Stimulated activated naive CD8-positive, alpha-beta T cell treated with anti-CD3 and anti-CD28 coated beads, Interleukin-15, amount 100 ng/mL, for 72 hours (primary cell): Measurements from ENCODE around the gene RAD51B.

Source experiments
- ATAC-seq: fragments of 150-1000 bp; cut with Tn5 transposase; 2 replicates; pipeline ENCODE4 v1.10.0; 2021; ENCODE audit warnings: mild to moderate bottlenecking, moderate library complexity
- DNase-seq, 2 donors: peaks; one replicate each; pipeline ENCODE4 v3.0.0; 2021 to 2022
- H3K27ac Mint-ChIP-seq, 2 donors: one replicate each; pipeline ENCODE4 v1.8.0; 2022; ENCODE audit warnings: mild to moderate bottlenecking in 2 of 2, mixed read lengths in 2 of 2, moderate library complexity in 2 of 2
- H3K27me3 Mint-ChIP-seq: one replicate; pipeline ENCODE4 v1.8.0; 2022; ENCODE audit warnings: mixed read lengths
- H3K4me1 Mint-ChIP-seq: one replicate; pipeline ENCODE4 v1.8.0; 2022; ENCODE audit warnings: mild to moderate bottlenecking, mixed read lengths
- H3K4me3 Mint-ChIP-seq, 2 donors: one replicate each; pipeline ENCODE4 v1.8.0; 2022; ENCODE audit warnings: mild to moderate bottlenecking in 2 of 2, mixed read lengths in 2 of 2, moderate library complexity in 1 of 2
- H3K9me3 Mint-ChIP-seq, 2 donors: one replicate each; pipeline ENCODE4 v1.8.0; 2022; ENCODE audit warnings: mixed read lengths in 2 of 2

Gene RAD51B

DNA sequence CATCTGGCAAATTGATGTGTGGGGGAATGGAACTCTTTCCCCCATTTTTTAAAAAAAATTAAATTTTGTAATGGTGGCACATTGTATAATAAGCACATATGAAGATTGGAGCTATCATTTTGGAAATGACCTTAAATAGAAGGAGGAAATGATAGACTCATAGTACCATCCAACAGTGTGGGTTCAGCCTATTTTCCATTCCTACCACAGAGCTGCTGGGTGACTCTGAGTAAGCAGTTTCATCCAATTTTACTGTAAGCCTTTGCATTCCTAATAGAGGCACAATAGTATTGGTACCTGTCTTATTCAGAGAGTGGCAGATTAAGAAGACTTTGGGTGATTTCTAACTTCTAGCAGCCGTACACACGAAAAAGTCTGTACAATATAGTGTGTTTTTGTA is 304.5 kb downstream of the RAD51B start:
- H3K27me3 Mint-ChIP-seq: no peaks in the 10 kb centered on the region
- peaks cover 0 to 8% of the 10 kb centered on the region in 2 donors for H3K9me3 Mint-ChIP-seq
- H3K4me1 Mint-ChIP-seq: no peaks in the 10 kb centered on the region
- H3K4me3 Mint-ChIP-seq: no peak overlapping the region
- DNase-seq (no peak), ATAC-seq (peak; percentile 57)
- no peak overlapping the region for H3K27ac Mint-ChIP-seq

DNA sequence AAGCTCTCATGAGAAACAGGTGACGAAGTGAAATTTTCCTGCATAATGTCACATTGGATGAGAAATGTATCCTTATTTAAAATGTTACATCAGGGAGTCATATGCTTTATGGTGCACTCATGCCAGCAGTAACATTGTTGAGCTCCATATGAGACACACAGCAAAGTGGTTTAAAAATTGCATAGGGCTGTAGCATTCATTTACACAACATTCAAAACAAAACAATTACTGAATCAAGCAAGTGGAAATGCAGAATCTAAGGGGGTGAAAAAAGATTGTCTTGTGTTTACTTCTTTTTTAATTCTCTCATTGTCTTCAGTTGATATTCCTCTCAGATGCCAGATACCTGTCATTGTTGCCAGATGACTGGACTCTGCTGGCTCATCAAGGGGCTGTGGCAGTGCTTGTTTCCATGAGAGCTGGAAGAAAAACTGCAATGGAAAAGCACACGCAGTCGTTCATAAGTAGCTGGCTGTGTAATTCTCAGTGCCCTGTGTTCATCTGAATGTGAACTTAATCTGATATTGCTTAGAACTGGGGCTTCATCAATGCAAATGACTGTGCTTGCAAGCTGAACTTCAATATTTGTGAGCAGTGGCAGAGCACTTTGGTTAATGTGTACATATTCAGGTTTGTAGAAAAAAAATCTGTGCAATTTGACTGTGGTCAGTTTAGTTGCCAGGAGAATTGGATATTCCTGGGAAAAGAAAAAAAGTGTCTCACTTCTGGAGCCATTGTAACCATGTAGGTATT is 305.6 kb downstream of the RAD51B start:
- H3K27ac Mint-ChIP-seq: no peak overlapping the region
- no peak overlapping the region for H3K4me3 Mint-ChIP-seq
- peaks cover 0 to 8% of the 10 kb centered on the region in 2 donors for H3K9me3 Mint-ChIP-seq
- no peaks in the 10 kb centered on the region for H3K27me3 Mint-ChIP-seq
- no peak for DNase-seq
- no peaks in the 10 kb centered on the region for H3K4me1 Mint-ChIP-seq
- no peak for ATAC-seq

DNA sequence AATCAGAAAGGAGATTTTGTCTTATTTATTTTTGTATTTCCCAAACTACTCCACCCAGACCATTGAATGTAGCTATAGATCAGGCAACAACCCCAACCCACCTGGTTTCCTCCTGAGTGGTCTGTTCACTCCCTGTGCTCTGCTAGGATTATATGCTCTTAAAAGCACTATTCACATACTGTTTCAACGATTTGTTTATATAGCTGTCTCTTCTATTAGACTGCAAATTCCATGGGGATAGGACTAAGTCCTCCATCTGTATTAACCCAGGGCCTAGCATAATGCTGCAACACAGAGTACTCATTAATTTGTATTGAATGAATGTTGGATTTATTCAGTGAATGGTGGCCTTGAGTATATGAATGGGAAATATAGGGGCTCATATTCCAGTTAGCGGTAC is 307.6 kb downstream of the RAD51B start:
- H3K4me1 Mint-ChIP-seq: no peaks in the 10 kb centered on the region
- peaks cover 0 to 2% of the 10 kb centered on the region in 2 donors for H3K9me3 Mint-ChIP-seq
- no peak overlapping the region for H3K27ac Mint-ChIP-seq
- H3K4me3 Mint-ChIP-seq: no peak overlapping the region
- ATAC-seq: no peak
- DNase-seq: no peak
- H3K27me3 Mint-ChIP-seq: no peaks in the 10 kb centered on the region

DNA sequence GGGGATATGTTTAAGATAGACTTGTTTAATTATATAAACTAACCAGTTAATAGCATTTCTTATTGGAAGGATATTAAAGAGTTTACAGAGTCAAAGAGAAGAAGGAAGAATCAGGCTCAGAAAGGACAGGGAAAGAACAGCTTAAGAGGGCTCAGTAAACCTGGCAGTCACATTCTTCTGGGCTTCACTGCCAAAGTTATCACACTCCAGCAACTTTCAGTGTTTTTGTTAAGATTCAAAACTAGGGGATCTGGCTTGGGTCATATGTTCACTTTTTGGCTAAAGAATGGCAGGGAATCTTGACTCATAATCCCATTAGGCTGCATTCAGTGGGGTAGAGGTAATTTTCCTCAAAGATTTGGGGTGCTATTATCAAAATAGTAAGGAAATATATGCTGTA is 312.3 kb downstream of the RAD51B start:
- no peak overlapping the region for H3K27ac Mint-ChIP-seq
- no peak overlapping the region for H3K4me3 Mint-ChIP-seq
- H3K27me3 Mint-ChIP-seq: no peaks in the 10 kb centered on the region
- ATAC-seq: no peak
- no peaks in the 10 kb centered on the region for H3K4me1 Mint-ChIP-seq
- DNase-seq: no peak
- H3K9me3 Mint-ChIP-seq: no peaks in the 10 kb centered on the region

DNA sequence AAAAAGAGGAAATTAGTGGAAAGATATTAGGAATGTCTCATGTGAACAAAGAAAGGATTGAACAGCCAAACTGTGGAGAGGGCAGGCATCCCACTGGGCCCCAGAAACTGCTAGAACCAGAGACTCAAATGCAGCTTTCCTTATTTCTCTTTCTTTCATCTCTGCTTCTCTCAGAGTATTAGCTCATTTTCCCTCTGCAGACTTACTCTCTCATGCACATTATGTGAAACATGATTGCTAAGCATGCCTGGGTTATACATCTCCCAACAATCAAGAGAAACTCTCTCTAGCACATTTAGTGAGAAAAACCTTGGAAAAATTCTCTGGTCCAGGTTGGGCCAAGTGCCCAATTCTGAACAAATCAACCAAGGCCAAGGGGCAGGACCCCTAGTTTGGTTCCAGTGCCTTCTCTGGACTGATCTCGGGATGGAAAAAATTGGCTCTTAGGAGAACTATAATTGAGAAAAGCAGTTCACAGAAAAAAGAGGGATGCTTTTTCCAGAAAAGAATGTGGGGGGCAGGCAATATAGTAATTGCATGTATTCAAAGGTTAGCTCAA is 313.1 kb downstream of the RAD51B start:
- H3K4me3 Mint-ChIP-seq: no peak overlapping the region
- H3K27me3 Mint-ChIP-seq: no peaks in the 10 kb centered on the region
- no peaks in the 10 kb centered on the region for H3K9me3 Mint-ChIP-seq
- DNase-seq: no peak
- H3K4me1 Mint-ChIP-seq: peaks cover 2% of the 10 kb centered on the region
- no peak overlapping the region for H3K27ac Mint-ChIP-seq
- no peak for ATAC-seq

DNA sequence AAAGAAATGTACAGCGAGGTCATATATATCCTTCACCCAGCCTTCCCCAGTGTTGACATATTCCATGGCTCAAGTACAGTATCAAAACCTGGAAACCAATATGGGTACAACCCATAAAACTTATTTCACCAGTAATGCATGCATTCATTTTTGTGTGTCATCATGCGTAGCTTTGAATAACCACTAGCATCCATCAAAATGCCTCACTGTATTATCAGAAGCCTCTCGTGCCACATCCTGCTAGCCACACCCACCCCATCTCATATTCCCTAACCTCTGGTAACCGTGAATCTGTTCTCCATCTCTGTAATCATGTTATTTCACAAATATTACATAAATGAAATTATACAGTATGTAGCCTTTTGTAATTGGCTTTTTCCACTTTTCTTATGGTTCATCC is 314.3 kb downstream of the RAD51B start:
- no peaks in the 10 kb centered on the region for H3K27me3 Mint-ChIP-seq
- no peak for ATAC-seq
- H3K4me1 Mint-ChIP-seq: peaks cover 7% of the 10 kb centered on the region
- H3K27ac Mint-ChIP-seq: no peak overlapping the region
- no peaks in the 10 kb centered on the region for H3K9me3 Mint-ChIP-seq
- DNase-seq: no peak
- H3K4me3 Mint-ChIP-seq: no peak overlapping the region

DNA sequence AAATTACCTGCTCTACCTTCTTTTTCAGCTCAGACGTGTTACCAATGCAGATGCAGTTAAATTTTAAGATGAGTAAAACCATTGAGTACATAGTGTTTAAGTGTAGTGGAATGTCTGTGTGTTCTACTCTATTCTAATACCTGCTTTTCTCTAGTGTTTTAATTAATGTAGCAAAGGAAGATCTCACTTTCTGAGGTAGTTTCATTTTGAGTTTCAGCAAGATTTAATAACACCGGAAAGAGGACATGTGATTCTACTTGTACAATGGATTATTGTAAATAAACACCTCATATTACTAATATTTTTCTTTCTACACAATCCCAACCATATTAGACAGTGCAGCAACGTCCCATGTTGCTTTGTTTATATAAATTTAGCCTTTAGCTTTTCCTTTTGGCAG is 315.4 kb downstream of the RAD51B start:
- Mint-ChIP-seq H3K27ac (no peak overlapping the region), H3K4me1 (peaks cover 7% of the 10 kb centered on the region), H3K9me3 (no peaks in the 10 kb centered on the region), H3K27me3 (no peaks in the 10 kb centered on the region), H3K4me3 (no peak overlapping the region)
- DNase-seq: no peak
- ATAC-seq: no peak

DNA sequence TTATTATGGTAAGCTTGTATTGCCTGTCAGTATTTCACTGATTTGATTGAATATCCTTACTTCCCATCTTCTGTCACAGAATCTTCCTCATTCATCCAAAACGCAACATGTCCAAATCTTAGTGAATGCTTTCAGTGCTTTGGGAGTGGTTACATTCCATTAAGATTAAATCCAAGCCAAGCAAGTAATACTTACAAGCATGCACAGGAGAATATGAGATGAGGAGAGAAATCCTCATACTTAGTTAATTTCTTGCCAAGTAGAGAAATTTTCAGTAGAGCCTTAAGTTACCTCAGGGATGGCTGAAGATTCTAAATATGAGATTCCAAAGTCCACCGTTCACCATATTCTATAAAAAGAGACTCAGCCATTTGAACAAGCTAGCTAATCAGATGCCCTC is 316.0 kb downstream of the RAD51B start:
- H3K27ac Mint-ChIP-seq: no peak overlapping the region
- ATAC-seq: no peak
- H3K4me3 Mint-ChIP-seq: no peak overlapping the region
- no peak for DNase-seq
- H3K27me3 Mint-ChIP-seq: no peaks in the 10 kb centered on the region
- H3K4me1 Mint-ChIP-seq: peaks cover 7% of the 10 kb centered on the region
- no peaks in the 10 kb centered on the region for H3K9me3 Mint-ChIP-seq

DNA sequence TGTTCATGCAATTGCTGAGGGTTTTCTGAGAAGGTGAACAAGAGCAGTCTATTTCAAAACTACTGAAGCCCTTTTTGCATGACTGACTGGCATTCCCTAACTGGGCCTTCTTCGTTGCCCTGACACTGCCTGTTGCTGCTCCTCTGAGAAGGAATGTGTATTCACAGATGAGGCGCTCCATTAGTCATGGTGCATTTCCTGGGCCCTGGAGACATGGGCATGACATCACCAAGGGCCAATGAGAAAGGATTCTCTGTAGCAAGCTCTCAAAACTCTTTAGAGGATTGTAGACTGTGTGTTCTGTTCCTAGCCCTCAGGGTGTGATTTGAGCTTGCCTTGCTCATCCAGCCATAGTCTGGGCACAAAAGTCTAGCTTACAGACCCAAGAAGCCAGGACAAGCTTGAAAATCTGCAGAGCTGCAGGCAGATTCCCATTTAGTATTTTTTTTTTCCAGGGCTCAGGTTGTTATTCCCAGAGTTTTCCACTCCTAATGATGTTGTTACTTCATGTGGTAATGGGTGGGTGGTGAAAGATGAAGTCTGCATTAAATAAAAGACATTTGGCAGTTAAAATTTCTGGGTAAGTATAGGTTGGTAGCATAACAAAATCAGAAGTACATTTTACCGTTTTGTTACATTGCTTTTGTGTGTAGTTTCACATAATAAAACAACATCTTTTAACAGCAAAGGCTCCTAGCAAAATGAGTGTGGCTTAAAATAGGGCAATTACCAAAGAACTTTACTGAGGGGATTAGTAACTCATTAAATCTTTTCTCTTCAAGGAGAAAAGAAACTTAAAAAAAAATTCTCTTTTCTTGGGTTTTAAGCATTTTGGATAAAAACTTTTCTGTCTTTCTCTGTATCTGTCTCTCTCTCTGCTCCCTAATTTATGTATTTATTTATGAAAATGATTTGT is 318.4 kb downstream of the RAD51B start:
- no peak overlapping the region for H3K4me3 Mint-ChIP-seq
- H3K27ac Mint-ChIP-seq: no peak overlapping the region
- H3K27me3 Mint-ChIP-seq: no peaks in the 10 kb centered on the region
- peaks cover 17% of the 10 kb centered on the region for H3K4me1 Mint-ChIP-seq
- no peak for ATAC-seq
- H3K9me3 Mint-ChIP-seq: no peaks in the 10 kb centered on the region
- no peak for DNase-seq

DNA sequence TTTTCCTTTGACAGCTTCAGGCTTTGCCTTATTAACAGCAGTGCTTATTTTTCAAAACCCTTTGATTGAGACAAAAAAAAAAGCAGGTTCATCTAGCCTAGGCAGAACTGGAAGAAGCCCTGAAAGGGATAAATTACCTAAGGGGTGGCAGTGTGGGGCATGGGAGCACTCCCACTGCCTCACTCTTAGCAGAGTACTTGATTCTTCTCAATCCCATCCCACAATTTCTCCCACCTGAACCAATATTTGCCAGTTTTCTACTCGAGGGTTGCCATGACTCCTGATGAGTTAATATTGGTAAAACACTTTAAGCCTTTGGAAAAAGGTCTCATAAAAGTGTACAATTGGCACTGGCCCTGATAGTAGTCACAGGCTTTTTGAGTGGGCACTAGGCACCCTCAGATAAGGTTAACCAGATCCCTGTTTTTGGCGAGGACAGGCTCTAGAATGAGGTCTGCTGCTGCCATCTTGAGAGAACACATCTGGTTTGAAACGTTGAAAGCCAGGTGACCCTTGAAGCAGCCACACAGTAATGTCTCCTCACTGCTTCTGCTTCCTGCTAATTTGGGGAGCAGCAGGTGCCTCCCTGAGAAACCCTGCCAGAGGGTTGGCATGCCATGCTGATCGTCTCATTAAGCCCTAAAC is 320.0 kb downstream of the RAD51B start:
- DNase-seq (no peak), ATAC-seq (no peak)
- H3K27ac Mint-ChIP-seq: no peak overlapping the region
- no peak overlapping the region for H3K4me3 Mint-ChIP-seq
- peaks cover 32% of the 10 kb centered on the region for H3K4me1 Mint-ChIP-seq
- no peaks in the 10 kb centered on the region for H3K27me3 Mint-ChIP-seq
- no peaks in the 10 kb centered on the region for H3K9me3 Mint-ChIP-seq

DNA sequence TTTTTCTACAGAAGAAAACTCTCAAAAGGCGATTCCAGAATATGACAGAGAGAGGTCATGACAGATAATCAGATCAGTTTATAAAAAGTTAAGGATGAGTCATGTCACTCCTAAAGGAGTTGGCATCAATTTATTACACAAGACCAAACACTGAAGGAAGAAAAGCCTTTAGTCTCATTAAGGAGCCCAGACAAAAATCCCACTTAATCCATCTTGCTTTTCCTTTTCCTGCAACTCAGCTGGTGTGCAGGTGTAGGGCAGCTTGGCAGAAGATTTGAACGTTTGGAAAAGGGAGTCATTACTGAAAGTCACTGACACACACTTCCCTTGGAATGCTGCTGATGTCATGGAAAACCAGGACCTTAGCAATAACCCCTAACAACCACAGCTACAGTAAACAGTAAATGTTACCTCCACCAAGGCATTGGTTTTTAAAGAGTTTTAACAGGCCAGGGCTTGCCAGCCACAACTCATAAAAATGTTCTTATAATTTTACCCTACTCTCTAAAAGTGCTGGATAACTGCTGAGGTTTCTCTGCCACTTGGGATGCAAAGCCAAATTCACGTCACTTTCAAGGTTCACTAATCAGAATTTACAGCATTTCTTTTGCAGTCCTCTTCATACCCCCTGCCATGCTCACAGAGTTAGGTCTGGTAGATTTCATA is 320.6 kb downstream of the RAD51B start:
- DNase-seq: no peak
- Mint-ChIP-seq H3K27ac (no peak overlapping the region), H3K4me3 (no peak overlapping the region), H3K9me3 (no peaks in the 10 kb centered on the region), H3K4me1 (peaks cover 32% of the 10 kb centered on the region), H3K27me3 (no peaks in the 10 kb centered on the region)
- no peak for ATAC-seq

DNA sequence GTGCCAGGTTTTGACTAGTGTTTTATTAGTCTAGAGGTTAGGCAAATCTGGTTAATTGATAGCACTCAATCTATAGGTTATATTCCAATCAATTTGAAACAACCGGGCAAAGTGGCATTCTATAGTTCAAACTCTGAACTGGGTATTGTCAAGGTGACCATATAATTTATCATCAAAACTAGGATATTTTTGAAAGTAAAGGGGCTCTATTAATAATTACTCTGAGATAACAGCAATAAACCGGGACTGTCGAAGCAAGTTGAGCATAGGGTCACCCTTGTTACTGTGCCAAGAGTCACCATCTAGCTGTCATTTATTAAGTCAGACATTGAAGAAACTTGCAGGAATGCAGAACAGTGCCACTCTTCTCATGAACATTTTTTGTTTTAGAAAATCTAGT is 321.2 kb downstream of the RAD51B start:
- no peak overlapping the region for H3K4me3 Mint-ChIP-seq
- no peak for DNase-seq
- no peak for ATAC-seq
- no peak overlapping the region for H3K27ac Mint-ChIP-seq
- peaks cover 32% of the 10 kb centered on the region for H3K4me1 Mint-ChIP-seq
- H3K9me3 Mint-ChIP-seq: peaks cover 2 to 3% of the 10 kb centered on the region in 2 donors
- no peaks in the 10 kb centered on the region for H3K27me3 Mint-ChIP-seq

DNA sequence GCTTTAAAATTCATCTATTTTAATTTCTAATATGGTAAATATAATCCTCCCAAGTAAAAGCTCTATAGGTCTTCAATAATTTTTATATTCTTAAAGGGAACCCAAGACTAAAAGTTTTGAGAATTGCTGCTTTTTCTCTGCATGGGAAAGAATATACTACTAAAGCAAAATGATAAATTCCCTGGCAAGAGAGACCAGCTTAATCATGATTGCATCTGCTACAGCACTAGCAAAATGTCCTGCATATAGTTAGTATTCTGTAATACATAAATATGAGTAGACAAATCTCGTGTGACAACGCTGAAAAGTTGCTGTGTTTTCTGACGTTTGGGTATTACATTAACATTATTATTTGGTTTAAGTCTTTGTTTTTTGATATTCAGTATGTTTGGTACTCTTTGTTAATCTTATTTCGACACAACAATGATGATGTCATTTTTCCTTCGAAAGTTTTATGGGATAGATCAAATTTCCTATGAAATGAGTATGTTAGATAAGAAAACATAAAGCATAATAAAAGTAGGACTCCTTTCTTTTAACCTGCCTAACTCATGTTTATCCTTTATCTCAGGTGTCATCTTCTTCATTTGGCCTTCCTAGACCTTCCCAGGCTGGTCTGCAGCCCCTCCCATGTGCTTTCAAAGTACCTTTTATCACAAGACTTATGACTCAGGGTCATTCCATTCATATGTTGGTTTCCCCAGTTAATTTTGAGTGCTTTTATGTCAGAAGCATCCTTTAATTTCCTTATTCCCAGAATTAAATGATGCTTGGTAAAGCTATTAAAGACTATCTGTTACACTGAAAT is 321.9 kb downstream of the RAD51B start:
- no peak overlapping the region for H3K4me3 Mint-ChIP-seq
- no peak overlapping the region for H3K27ac Mint-ChIP-seq
- H3K9me3 Mint-ChIP-seq: peaks cover 4 to 10% of the 10 kb centered on the region in 2 donors
- ATAC-seq: no peak
- no peaks in the 10 kb centered on the region for H3K27me3 Mint-ChIP-seq
- peaks cover 32% of the 10 kb centered on the region for H3K4me1 Mint-ChIP-seq
- no peak for DNase-seq

DNA sequence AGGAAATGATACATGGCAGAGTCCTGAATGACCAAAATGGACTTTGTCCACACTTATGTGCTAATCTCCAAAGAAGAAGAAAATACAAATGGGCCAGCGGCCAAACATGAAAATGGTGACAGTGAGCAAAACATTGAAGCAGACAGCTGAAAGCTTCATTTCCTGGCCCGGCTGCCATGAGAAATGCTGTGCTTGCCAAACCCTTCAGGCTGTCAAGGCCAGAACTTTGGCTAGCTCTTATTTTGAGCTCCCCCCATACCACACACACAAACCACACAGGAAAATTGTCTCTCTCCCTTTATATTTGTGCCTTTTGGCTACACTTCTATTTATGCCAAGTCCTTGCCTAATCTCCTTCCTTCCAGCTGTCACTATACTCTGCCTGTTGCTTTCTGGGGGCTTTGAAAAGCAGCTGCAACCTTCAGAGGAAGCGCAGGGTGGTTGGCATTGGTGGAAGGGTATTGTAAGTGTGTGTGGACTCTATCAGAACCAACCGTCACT is 323.8 kb downstream of the RAD51B start:
- H3K4me1 Mint-ChIP-seq: peaks cover 24% of the 10 kb centered on the region
- ATAC-seq: no peak
- no peak for DNase-seq
- no peaks in the 10 kb centered on the region for H3K27me3 Mint-ChIP-seq
- H3K4me3 Mint-ChIP-seq: no peak overlapping the region
- H3K27ac Mint-ChIP-seq: no peak overlapping the region
- peaks cover 12 to 13% of the 10 kb centered on the region in 2 donors for H3K9me3 Mint-ChIP-seq
